ENCODE data around the gene CPA5.

GRCh38 chr7:130409712-130410072 is 65.1 kb downstream of the CPA5 start:
- TF ChIP-seq POLR2A (IDR thresholded peaks at IDR 0.05) (no peak), CTCF (IDR thresholded peaks at IDR 0.05) (no peak)

All from right lobe of liver (tissue), 4 donors.